T-helper 1 cell treated with Interleukin-12 subunit alpha and Interleukin-12 subunit beta and Interleukin-4 antibody, amounts not matched to agents 30 μg/mL and 1 μg/mL, for 36 hours (primary cell): ENCODE measurements around the gene LIPG.
"Not testable (repeated sequence)": the region's sequence is repeated elsewhere in the genome, so short reads cannot be mapped to it uniquely, and the experiment has no call there.

Experiments used
- H3K27ac Mint-ChIP-seq: one replicate; pipeline ENCODE4 v1.8.0; 2021; ENCODE audit warnings: mild to moderate bottlenecking, mixed read lengths
- H3K27me3 Mint-ChIP-seq: one replicate; pipeline ENCODE4 v1.8.0; 2021; ENCODE audit warnings: low read depth, mixed read lengths
- H3K36me3 Mint-ChIP-seq: one replicate; pipeline ENCODE4 v1.8.0; 2021; ENCODE audit warnings: low read depth, mixed read lengths
- H3K4me1 Mint-ChIP-seq: one replicate; pipeline ENCODE4 v1.8.0; 2021; ENCODE audit warnings: low read depth, mixed read lengths
- H3K4me3 Mint-ChIP-seq: one replicate; pipeline ENCODE4 v1.8.0; 2021; ENCODE audit warnings: mild to moderate bottlenecking, moderate library complexity, mixed read lengths
- H3K9me3 Mint-ChIP-seq: one replicate; pipeline ENCODE4 v1.8.0; 2021; ENCODE audit warnings: mixed read lengths

LIPG gene

GRCh38 chr18:49579041-49579440 lies 17.2 kb downstream of the LIPG start:
- not testable (repeated sequence) for H3K36me3 Mint-ChIP-seq, H3K9me3 Mint-ChIP-seq, H3K4me1 Mint-ChIP-seq, H3K27ac Mint-ChIP-seq, H3K4me3 Mint-ChIP-seq
- peaks cover 26% of the 10 kb centered on the region for H3K27me3 Mint-ChIP-seq

DNA sequence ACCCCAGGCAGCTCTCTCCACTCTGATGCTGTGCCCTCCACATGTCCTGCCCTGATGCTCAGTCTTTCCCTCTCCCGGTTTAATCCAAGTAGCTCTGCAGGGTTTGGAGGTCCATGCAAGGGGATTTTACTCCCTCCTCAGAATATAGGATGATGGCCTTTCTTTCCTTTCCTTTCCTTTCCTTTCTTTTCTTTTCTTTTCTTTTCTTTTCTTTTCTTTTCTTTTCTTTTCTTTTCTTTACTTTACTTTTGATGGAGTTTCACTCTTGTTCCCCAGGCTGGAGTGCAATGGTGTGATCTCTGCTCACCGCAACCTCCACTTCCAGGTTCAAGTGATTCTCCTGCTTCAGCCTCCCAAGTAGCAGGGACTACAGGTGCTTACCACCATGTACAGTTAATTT lies 17.7 kb downstream of the LIPG start:
- not testable (repeated sequence) for H3K9me3 Mint-ChIP-seq, H3K4me3 Mint-ChIP-seq, H3K27ac Mint-ChIP-seq, H3K4me1 Mint-ChIP-seq, H3K36me3 Mint-ChIP-seq
- peaks cover 26% of the 10 kb centered on the region for H3K27me3 Mint-ChIP-seq

- H3K9me3 Mint-ChIP-seq: no peaks in the 10 kb centered on the region
- no peaks in the 10 kb centered on the region for H3K4me1 Mint-ChIP-seq
- peaks cover 27% of the 10 kb centered on the region for H3K27me3 Mint-ChIP-seq
- no peaks in the 10 kb centered on the region for H3K36me3 Mint-ChIP-seq
- no peak overlapping the region for H3K27ac Mint-ChIP-seq
- H3K4me3 Mint-ChIP-seq: no peak overlapping the region
Observed at GRCh38 chr18:49580279-49580678, 18.4 kb downstream of the LIPG start.

GRCh38 chr18:49581371-49581770 lies 19.5 kb downstream of the LIPG start:
- Mint-ChIP-seq H3K36me3 (no peaks in the 10 kb centered on the region), H3K27me3 (peaks cover 27% of the 10 kb centered on the region), H3K9me3 (no peaks in the 10 kb centered on the region), H3K4me3 (no peak overlapping the region), H3K27ac (no peak overlapping the region), H3K4me1 (no peaks in the 10 kb centered on the region)

- H3K27ac Mint-ChIP-seq: no peak overlapping the region
- H3K36me3 Mint-ChIP-seq: no peaks in the 10 kb centered on the region
- no peaks in the 10 kb centered on the region for H3K9me3 Mint-ChIP-seq
- H3K4me3 Mint-ChIP-seq: no peak overlapping the region
- H3K4me1 Mint-ChIP-seq: no peaks in the 10 kb centered on the region
- peaks cover 27% of the 10 kb centered on the region for H3K27me3 Mint-ChIP-seq
Observed at GRCh38 chr18:49582579-49582978, 20.7 kb downstream of the LIPG start.

DNA sequence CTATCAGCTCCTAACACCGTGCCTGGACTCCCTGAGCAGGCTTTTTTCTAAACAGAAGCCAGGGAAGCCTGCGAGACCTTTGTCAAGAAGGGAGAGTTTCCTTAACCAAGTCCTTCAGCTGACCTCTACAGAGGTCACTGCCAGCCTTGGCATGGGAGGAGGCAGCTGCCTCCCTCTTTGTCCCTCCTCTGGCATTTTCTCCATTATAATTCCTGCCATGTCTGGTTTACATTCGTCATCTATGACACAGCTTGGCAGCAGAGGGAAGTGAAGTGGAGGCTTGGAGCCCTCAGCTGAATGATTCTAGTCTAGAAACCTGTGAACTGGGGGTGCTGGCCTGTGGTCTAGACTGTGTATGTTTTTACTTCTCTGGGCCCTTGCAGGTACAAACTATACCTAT lies 22.5 kb downstream of the LIPG start:
- Mint-ChIP-seq H3K27ac (no peak overlapping the region), H3K9me3 (no peaks in the 10 kb centered on the region), H3K27me3 (peaks cover 27% of the 10 kb centered on the region), H3K4me1 (no peaks in the 10 kb centered on the region), H3K4me3 (no peak overlapping the region), H3K36me3 (no peaks in the 10 kb centered on the region)

DNA sequence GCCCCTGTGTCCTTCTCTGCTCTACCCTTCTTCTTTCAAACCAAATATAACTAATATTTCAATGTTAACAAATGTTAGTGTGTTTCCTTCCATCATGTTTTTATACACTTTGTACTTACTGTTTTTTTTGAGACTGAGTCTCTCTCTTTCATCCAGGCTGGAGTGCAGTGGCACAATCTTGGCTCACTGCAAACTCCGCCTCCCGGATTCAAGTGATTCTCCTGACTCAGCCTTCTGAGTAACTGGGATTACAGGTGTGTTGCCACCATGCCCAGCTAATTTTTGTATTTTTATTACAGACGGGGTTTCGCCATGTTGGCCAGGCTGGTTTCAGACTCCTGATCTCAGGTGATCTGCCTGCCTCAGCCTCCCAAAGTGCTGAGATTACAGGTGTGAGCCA lies 23.1 kb downstream of the LIPG start:
- not testable (repeated sequence) for H3K4me1 Mint-ChIP-seq, H3K36me3 Mint-ChIP-seq, H3K9me3 Mint-ChIP-seq, H3K27ac Mint-ChIP-seq, H3K4me3 Mint-ChIP-seq
- H3K27me3 Mint-ChIP-seq: peaks cover 27% of the 10 kb centered on the region

GRCh38 chr18:49585781-49586663 lies 24.2 kb downstream of the LIPG start:
- H3K9me3 Mint-ChIP-seq: no peaks in the 10 kb centered on the region
- H3K4me1 Mint-ChIP-seq: no peaks in the 10 kb centered on the region
- H3K27ac Mint-ChIP-seq: no peak overlapping the region
- no peak overlapping the region for H3K4me3 Mint-ChIP-seq
- H3K36me3 Mint-ChIP-seq: no peaks in the 10 kb centered on the region
- H3K27me3 Mint-ChIP-seq: peaks cover 19% of the 10 kb centered on the region

DNA sequence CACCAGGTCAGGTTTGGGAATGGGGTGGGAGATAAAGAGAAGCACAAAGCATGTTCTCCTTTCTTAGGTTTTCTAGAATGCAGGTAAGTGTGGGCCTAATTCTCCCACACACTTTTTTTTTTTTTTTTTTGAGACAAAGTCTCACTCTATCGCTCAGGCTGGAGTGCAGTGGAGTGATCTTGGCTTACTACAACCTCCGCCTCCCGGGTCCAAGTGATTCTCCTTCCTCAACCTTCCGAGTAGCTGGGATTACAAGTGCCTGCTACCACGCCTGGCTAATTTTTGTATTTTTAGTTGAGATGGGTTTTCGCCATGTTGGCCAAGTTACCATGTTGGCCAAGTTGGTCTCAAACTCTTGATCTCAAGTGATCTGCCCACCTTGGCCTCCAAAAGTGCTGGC lies 26.3 kb downstream of the LIPG start:
- Mint-ChIP-seq H3K27me3 (peaks cover 8% of the 10 kb centered on the region), H3K4me3 (no peak overlapping the region), H3K36me3 (no peaks in the 10 kb centered on the region), H3K27ac (no peak overlapping the region), H3K9me3 (no peaks in the 10 kb centered on the region), H3K4me1 (no peaks in the 10 kb centered on the region)

DNA sequence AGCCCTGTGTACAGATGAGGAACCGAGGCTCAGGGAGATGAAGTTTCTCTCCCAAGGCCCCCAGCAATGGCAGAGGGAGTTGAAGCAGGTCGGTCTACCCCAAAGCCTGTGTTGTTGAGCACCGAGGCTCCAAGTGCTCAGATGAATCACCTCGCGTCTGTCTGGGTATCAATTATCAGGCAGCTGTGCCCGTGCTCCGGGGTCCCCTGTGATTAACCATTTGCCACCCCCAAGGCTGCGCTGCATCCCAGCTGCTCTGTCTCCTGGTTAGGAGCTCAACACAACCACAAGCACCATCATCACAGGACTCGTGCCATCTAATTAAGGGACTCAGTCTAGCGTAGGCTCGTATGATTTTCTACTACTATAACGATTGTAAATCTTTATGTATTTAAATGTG lies 27.1 kb downstream of the LIPG start:
- no peak overlapping the region for H3K4me3 Mint-ChIP-seq
- no peak overlapping the region for H3K27ac Mint-ChIP-seq
- H3K9me3 Mint-ChIP-seq: no peaks in the 10 kb centered on the region
- no peaks in the 10 kb centered on the region for H3K36me3 Mint-ChIP-seq
- no peaks in the 10 kb centered on the region for H3K4me1 Mint-ChIP-seq
- peaks cover 8% of the 10 kb centered on the region for H3K27me3 Mint-ChIP-seq

DNA sequence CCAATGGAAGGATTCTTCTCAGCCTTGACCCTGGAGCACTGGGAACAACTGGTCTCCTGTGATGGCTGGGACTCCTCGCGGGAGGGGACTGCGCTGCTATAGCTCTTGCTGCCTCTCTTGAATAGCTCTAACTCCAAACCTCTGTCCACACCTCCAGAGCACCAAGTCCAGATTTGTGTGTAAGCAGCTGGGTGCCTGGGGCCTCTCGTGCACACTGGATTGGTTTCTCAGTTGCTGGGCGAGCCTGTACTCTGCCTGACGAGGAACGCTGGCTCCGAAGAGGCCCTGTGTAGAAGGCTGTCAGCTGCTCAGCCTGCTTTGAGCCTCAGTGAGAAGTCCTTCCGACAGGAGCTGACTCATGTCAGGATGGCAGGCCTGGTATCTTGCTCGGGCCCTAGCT lies 28.8 kb downstream of the LIPG start:
- Mint-ChIP-seq H3K27ac (no peak overlapping the region), H3K36me3 (no peaks in the 10 kb centered on the region), H3K4me3 (no peak overlapping the region), H3K27me3 (peaks cover 4% of the 10 kb centered on the region), H3K9me3 (no peaks in the 10 kb centered on the region), H3K4me1 (no peaks in the 10 kb centered on the region)

DNA sequence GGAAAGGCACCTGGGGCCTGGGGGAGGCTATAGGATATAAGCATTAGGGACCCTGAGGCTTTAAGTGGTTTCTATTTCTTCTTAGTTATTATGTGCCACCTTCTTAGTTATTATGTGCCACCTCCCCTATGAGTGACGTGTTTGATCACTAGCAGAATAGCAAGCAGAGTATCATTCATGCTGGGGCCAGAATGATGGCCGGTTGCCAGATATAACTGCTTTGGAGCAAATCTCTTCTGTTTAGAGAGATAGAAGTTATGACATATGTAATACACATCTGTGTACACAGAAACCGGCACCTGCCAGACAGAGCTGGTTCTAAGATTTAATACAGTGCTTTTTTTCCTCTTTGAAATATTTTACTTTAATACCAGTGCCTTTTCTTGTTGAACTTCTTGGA lies 29.4 kb downstream of the LIPG start:
- peaks cover 4% of the 10 kb centered on the region for H3K27me3 Mint-ChIP-seq
- H3K9me3 Mint-ChIP-seq: no peaks in the 10 kb centered on the region
- no peaks in the 10 kb centered on the region for H3K36me3 Mint-ChIP-seq
- H3K4me3 Mint-ChIP-seq: no peak overlapping the region
- H3K27ac Mint-ChIP-seq: no peak overlapping the region
- H3K4me1 Mint-ChIP-seq: no peaks in the 10 kb centered on the region

DNA sequence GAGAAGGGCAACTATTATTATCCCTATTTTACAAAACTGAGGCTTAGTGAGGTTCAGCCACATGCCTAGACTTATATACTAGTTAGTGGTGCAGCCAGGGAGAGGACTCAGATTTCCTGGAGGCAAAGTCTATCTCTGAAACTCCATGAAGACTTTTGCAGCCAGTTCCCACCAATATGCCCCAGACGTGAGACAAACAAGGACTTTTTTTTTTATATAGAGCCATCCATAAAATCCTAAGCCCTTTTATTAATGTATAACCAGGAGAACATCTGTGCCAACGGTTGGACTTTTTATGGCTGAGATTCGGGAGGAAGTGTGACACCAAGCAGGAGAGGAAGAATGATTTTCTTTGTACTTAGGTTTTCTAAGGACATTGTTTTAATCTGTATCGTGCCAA lies 29.9 kb downstream of the LIPG start:
- H3K4me3 Mint-ChIP-seq: no peak overlapping the region
- H3K4me1 Mint-ChIP-seq: no peaks in the 10 kb centered on the region
- no peak overlapping the region for H3K27ac Mint-ChIP-seq
- peaks cover 4% of the 10 kb centered on the region for H3K27me3 Mint-ChIP-seq
- H3K36me3 Mint-ChIP-seq: no peaks in the 10 kb centered on the region
- H3K9me3 Mint-ChIP-seq: no peaks in the 10 kb centered on the region

GRCh38 chr18:49596687-49597086 lies 34.8 kb downstream of the LIPG start:
- peaks cover 3% of the 10 kb centered on the region for H3K4me1 Mint-ChIP-seq
- H3K9me3 Mint-ChIP-seq: no peaks in the 10 kb centered on the region
- H3K27me3 Mint-ChIP-seq: peaks cover 10% of the 10 kb centered on the region
- H3K4me3 Mint-ChIP-seq: no peak overlapping the region
- no peak overlapping the region for H3K27ac Mint-ChIP-seq
- no peaks in the 10 kb centered on the region for H3K36me3 Mint-ChIP-seq

GRCh38 chr18:49597157-49597931 lies 35.5 kb downstream of the LIPG start:
- H3K27me3 Mint-ChIP-seq: peaks cover 8% of the 10 kb centered on the region

More at GRCh38 chr18:49597157-49597931, 35.5 kb downstream of the LIPG start:
- Mint-ChIP-seq H3K9me3 (no peaks in the 10 kb centered on the region), H3K36me3 (no peaks in the 10 kb centered on the region), H3K4me1 (peaks cover 3% of the 10 kb centered on the region), H3K27ac (no peak overlapping the region), H3K4me3 (no peak overlapping the region)
